ENCODE measurements around the gene ANKDD1A.

Gene ANKDD1A

GRCh38 chr15:64989416-64990167, 77.9 kb downstream of the ANKDD1A start, which contains the start of gene SPG21 (continued):
- peak; percentile 45 for TF ChIP-seq ZNF341 (tag by site-specific recombination; IDR thresholded peaks at IDR 0.05; ENCODE audit: low read depth)
- no peak for TF ChIP-seq PBX3 (CRISPR knock-in tag; IDR thresholded peaks at IDR 0.05)
- TF ChIP-seq ZBTB21 (tag by site-specific recombination; IDR thresholded peaks at IDR 0.05): no peak
- no peak for TF ChIP-seq ZNF114 (tag by site-specific recombination; IDR thresholded peaks at IDR 0.05)
- no peak for TF ChIP-seq ZNF311 (tag by site-specific recombination; IDR thresholded peaks at IDR 0.05; ENCODE audit: borderline replicate concordance)
- no peak for TF ChIP-seq ZNF561 (tag by site-specific recombination; IDR thresholded peaks at IDR 0.05; ENCODE audit: borderline replicate concordance)
- no peak for TF ChIP-seq ZNF830 (tag by site-specific recombination; IDR thresholded peaks at IDR 0.05; ENCODE audit: low read depth)
- TF ChIP-seq ZNF623 (tag by site-specific recombination; IDR thresholded peaks at IDR 0.05): 0 out of 2 replicates have a peak, but pooled peaks have one; percentile 16
- no peak for TF ChIP-seq ZNF548 (tag by site-specific recombination; IDR thresholded peaks at IDR 0.05)
- no peak; the same call in 1 of the 2 replicates for TF ChIP-seq ZSCAN30 (tag by site-specific recombination; IDR thresholded peaks at IDR 0.05)
- no peak for TF ChIP-seq HOXD13 (CRISPR knock-in tag; IDR thresholded peaks at IDR 0.05; ENCODE audit: borderline replicate concordance)
- TF ChIP-seq KLF1 (tag by site-specific recombination; IDR thresholded peaks at IDR 0.05): 0 out of 2 replicates have a peak, but pooled peaks have one; percentile 30
- peak; percentile 87 for TF ChIP-seq ZBTB8A (tag by site-specific recombination; IDR thresholded peaks at IDR 0.05)
- no peak for TF ChIP-seq ZNF175 (tag by site-specific recombination; IDR thresholded peaks at IDR 0.05)
- TF ChIP-seq ELK4 (IDR thresholded peaks at IDR 0.05; ENCODE audit: borderline replicate concordance, low read depth, low read length): no peak
- TF ChIP-seq ZBTB11 (tag by site-specific recombination; conservative IDR thresholded peaks at IDR 0.05; ENCODE audit: low read depth): no peak
- TF ChIP-seq ZNF529 (tag by site-specific recombination; IDR thresholded peaks at IDR 0.05; ENCODE audit: insufficient replicate concordance): no peak
- TF ChIP-seq REPIN1 (tag by site-specific recombination; IDR thresholded peaks at IDR 0.05; ENCODE audit: low read depth): no peak
- no peak for TF ChIP-seq ATF2 (tag by site-specific recombination; IDR thresholded peaks at IDR 0.05; ENCODE audit: low read depth)
- TF ChIP-seq MYNN (tag by site-specific recombination; IDR thresholded peaks at IDR 0.05; ENCODE audit: borderline replicate concordance): no peak
- no peak for TF ChIP-seq ZNF621 (tag by site-specific recombination; IDR thresholded peaks at IDR 0.05)
- TF ChIP-seq ZNF140 (tag by site-specific recombination; IDR thresholded peaks at IDR 0.05): no peak
- no peak for TF ChIP-seq ZNF658 (tag by site-specific recombination; IDR thresholded peaks at IDR 0.05)
- TF ChIP-seq ZNF626 (tag by site-specific recombination; IDR thresholded peaks at IDR 0.05): no peak
- TF ChIP-seq ZNF580 (tag by site-specific recombination; IDR thresholded peaks at IDR 0.05): no peak
- no peak for TF ChIP-seq ZNF776 (tag by site-specific recombination; IDR thresholded peaks at IDR 0.05; ENCODE audit: borderline replicate concordance)
- TF ChIP-seq, protein P1, sequence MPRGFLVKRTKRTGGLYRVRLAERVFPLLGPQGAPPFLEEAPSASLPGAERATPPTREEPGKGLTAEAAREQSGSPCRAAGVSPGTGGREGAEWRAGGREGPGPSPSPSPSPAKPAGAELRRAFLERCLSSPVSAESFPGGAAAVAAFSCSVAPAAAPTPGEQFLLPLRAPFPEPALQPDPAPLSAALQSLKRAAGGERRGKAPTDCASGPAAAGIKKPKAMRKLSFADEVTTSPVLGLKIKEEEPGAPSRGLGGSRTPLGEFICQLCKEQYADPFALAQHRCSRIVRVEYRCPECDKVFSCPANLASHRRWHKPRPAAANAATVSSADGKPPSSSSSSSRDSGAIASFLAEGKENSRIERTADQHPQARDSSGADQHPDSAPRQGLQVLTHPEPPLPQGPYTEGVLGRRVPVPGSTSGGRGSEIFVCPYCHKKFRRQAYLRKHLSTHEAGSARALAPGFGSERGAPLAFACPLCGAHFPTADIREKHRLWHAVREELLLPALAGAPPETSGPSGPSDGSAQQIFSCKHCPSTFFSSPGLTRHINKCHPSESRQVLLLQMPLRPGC (tag by site-specific recombination; IDR thresholded peaks at IDR 0.05): peak; percentile 75
- no peak for TF ChIP-seq BCL6B (tag by site-specific recombination; IDR thresholded peaks at IDR 0.05)
- TF ChIP-seq GLIS2 (tag by site-specific recombination; IDR thresholded peaks at IDR 0.05): peak; percentile 68; the same call in 1 of the 2 replicates

All from HEK293 (cell line).